ENCODE results near the gene KCTD10.

KCTD10 gene

DNA sequence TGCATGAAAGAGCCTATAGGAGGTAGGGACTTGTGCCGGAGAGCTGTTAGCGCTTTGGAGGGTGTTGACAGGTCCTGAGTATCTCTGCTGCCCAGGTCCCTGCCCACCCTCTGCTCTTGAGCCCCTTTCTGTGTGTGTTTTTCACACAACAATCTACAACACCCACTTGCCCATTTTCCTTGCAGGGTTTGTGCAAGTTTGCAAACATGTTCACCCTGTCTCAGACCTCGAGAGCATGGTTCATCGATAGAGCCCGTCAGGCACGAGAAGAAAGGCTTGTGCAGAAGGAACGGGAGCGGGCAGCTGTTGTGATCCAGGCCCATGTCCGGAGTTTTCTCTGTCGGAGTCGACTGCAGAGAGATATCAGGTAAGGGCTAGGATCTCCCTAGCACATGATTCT lies 6.2 kb upstream of the KCTD10 start:
- DNase-seq (ENCODE audit: low spot score), result no peak
- TF ChIP-seq, protein P1, sequence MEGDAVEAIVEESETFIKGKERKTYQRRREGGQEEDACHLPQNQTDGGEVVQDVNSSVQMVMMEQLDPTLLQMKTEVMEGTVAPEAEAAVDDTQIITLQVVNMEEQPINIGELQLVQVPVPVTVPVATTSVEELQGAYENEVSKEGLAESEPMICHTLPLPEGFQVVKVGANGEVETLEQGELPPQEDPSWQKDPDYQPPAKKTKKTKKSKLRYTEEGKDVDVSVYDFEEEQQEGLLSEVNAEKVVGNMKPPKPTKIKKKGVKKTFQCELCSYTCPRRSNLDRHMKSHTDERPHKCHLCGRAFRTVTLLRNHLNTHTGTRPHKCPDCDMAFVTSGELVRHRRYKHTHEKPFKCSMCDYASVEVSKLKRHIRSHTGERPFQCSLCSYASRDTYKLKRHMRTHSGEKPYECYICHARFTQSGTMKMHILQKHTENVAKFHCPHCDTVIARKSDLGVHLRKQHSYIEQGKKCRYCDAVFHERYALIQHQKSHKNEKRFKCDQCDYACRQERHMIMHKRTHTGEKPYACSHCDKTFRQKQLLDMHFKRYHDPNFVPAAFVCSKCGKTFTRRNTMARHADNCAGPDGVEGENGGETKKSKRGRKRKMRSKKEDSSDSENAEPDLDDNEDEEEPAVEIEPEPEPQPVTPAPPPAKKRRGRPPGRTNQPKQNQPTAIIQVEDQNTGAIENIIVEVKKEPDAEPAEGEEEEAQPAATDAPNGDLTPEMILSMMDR (IDR thresholded peaks at IDR 0.05; ENCODE audit: extremely low read depth, insufficient read depth, missing control alignments), result no peak
- in situ Hi-C loops (cut with MboI; ENCODE audit: low pct_unique_long_range_greater_than_20kb, low sequenced_read_pairs, unreplicated experiment), result no loop called here

DNA sequence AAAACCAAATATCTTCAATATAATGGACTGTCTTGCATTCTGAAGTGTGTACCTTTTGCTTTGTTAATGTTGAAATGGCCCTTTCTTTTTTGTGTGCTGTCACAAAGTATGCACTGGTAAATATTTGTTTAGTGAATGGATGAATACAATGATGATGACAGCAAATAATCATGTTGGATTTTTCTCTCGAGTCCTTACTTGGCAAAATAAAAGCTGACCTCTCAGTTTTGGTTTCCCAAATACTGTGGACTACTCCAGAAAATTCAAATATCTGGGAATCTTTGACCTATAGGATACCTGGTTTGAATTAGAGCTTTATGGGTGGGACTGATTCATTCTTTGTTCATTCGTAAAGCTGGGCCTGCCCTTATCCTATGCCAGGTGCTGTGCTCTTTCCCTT lies 5.8 kb upstream of the KCTD10 start:
- in situ Hi-C loops (cut with MboI; ENCODE audit: low pct_unique_long_range_greater_than_20kb, low sequenced_read_pairs, unreplicated experiment), result no loop called here
- TF ChIP-seq, protein P1 (IDR thresholded peaks at IDR 0.05; ENCODE audit: extremely low read depth, insufficient read depth, missing control alignments), result no peak
- no peak for DNase-seq (ENCODE audit: low spot score)

DNA sequence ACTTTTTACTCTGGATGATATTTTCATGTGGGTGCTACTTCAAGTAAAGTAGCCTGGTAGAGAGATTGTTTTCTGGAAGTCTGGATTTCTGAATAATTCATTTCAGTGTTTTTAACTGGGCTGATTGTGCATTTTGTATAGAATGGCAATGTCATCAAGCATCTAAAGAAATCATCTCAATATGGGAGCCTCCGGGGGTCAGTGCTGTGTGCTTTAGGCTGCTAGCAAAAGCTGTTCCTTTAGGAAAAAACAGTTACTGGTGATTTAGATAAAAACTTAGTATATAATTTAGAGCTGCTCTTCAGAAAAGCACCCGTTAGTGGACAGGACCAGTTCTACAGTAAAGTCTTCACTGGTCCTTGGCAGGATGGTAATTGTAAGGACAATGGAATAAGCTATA lies 5.4 kb upstream of the KCTD10 start:
- in situ Hi-C loops (cut with MboI; ENCODE audit: low pct_unique_long_range_greater_than_20kb, low sequenced_read_pairs, unreplicated experiment), result no loop called here
- TF ChIP-seq, protein P1 (IDR thresholded peaks at IDR 0.05; ENCODE audit: extremely low read depth, insufficient read depth, missing control alignments), result no peak
- no peak for DNase-seq (ENCODE audit: low spot score)

DNA sequence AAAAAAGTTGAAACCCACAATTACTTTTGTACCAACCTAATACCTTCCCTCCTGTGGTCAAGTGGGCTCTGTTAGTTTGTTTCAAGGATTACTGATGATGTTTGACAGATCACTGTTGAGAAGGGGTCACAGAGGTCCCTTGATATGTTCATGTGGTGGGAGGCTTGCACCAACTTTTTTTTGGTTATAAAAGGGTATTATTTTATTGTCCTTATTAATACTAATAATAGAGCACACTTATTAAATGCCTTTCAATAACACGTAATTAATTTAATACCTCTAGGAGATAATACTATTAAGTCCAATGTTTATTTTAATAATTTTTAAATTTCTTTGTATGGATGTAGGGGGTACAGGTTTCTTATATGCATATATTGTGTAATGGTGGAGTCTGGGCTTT lies 4.8 kb upstream of the KCTD10 start:
- DNase-seq (ENCODE audit: low spot score), result no peak
- TF ChIP-seq, protein P1 (IDR thresholded peaks at IDR 0.05; ENCODE audit: extremely low read depth, insufficient read depth, missing control alignments), result no peak

DNA sequence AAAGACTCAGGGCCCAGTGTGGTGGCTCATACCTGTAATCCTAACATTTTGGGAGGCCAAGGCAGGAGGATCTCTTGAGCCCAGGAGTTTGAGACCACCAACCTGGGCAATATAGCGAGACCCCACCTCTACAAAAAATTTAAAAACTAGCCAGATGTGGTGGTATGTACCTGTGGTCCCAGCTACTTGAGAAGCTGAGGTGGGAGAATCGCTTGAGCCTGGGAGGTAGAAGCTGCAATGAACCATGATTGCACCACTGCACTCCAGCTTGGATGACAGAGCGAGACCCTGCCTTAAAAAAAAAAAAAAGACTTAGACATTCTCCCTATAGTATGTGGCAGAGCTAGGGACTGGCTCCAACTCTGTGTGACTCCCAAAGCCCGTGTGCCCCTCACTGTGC lies 3.3 kb upstream of the KCTD10 start:
- DNase-seq (ENCODE audit: low spot score), result no peak
- TF ChIP-seq, protein P1 (IDR thresholded peaks at IDR 0.05; ENCODE audit: extremely low read depth, insufficient read depth, missing control alignments), result no peak
- in situ Hi-C loops (cut with MboI; ENCODE audit: low pct_unique_long_range_greater_than_20kb, low sequenced_read_pairs, unreplicated experiment), result no loop called here

More for the DNA sequence above, 4.8 kb upstream of the KCTD10 start:
- in situ Hi-C loops (cut with MboI; ENCODE audit: low pct_unique_long_range_greater_than_20kb, low sequenced_read_pairs, unreplicated experiment), result no loop called here

DNA sequence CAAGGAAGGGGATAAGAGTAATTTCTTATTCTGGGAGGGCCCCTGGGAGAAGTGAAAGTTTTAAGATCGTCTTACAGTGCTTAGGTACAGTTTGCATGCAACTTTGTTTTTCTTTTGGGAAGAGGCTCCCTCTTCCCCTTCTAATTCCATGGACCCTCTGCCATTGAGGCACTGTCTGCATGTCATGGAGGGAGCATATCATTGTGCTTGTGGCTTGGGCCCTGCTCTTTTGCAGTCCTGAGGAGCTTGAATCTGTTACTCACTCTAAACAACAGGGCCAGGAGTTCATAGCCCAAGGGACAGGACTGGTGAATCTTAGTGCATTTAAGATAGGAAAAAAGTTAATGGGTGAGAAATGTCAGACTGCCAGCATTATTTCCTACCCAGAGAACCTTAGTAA lies 2.7 kb upstream of the KCTD10 start:
- in situ Hi-C loops (cut with MboI; ENCODE audit: low pct_unique_long_range_greater_than_20kb, low sequenced_read_pairs, unreplicated experiment), result no loop called here
- TF ChIP-seq, protein P1 (IDR thresholded peaks at IDR 0.05; ENCODE audit: extremely low read depth, insufficient read depth, missing control alignments), result no peak
- no peak for DNase-seq (ENCODE audit: low spot score)

DNA sequence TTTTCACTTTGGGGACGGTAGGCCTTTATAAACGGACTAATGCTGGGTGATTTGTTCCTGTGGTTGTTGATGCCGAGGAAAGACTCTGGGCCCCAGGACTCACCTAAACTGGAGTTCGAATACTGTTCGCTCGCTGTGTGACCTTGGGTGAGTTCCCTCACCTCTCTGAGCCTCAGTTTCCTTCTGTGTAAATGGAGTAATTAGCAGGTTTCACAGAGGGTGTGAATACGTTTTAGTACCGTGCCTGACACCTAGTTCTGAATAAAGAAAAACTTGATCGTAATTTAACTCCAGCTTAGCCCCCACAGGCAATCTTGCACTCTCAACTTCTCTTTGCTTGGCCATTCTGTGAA lies 839 bp upstream of the KCTD10 start:
- in situ Hi-C loops (cut with MboI; ENCODE audit: low pct_unique_long_range_greater_than_20kb, low sequenced_read_pairs, unreplicated experiment), result no loop called here
- DNase-seq (ENCODE audit: low spot score), result no peak
- TF ChIP-seq, protein P1 (IDR thresholded peaks at IDR 0.05; ENCODE audit: extremely low read depth, insufficient read depth, missing control alignments), result no peak
